H1 (cell line): ENCODE measurements around the gene CPT2. TPM values are rescaled to one million over a fixed set of nuclear protein-coding genes. Genes with fewer than 3 reads are reported as not detected.
A peak's percentile ranks its signal among the peaks of the same experiment; 100 is the strongest.

ENCODE experiments used
- CTCF ChIA-PET: fragments of 300-600 bp; sonication (Branson Sonifier 250); formaldehyde crosslinking; loops from one replicate; lab custom pipeline; 2021; ENCODE audit not compliant: partially characterized antibody; lab: Charles Lee
- POLR2A ChIA-PET: fragments of 300-600 bp; sonication (Branson Sonifier 250); formaldehyde crosslinking; loops from one replicate; lab custom pipeline; 2021; ENCODE audit warnings: inconsistent platforms; ENCODE audit not compliant: partially characterized antibody; lab: Charles Lee
- DNase-seq, 2 experiments: peaks; one replicate each; pipeline versions ENCODE4 v3.0.0 to v3.0.0-alpha.2; 2010 to 2022; ENCODE audit warnings: low spot score in 2 of 2, low read depth in 1 of 2, mixed read lengths in 1 of 2
- FAIRE-seq: peaks from 2 replicates; lab custom pipeline; 2011; peaks lifted over from hg19 to GRCh38; lab: Jason Lieb, UNC
- H2AFZ ChIP-seq: 2 replicates; pipeline ENCODE4 v1.8.1; 2012; ENCODE audit warnings: low read length, inconsistent platforms
- H2AK5ac ChIP-seq: 2 replicates; pipeline ENCODE4 v1.6.1; 2013; ENCODE audit warnings: low read depth, low read length
- H2BK120ac ChIP-seq: replicated peaks from 2 replicates; pipeline ENCODE3; 2013; ENCODE audit warnings: low read depth, low read length, inconsistent platforms
- H2BK12ac ChIP-seq: 2 replicates; pipeline ENCODE4 v1.6.1; 2013; ENCODE audit warnings: low read depth, low read length
- H2BK15ac ChIP-seq: 2 replicates; pipeline ENCODE4 v1.6.1; 2013; ENCODE audit warnings: low read length
- H2BK20ac ChIP-seq: 2 replicates; pipeline ENCODE4 v1.6.1; 2013; ENCODE audit warnings: low read length
- H2BK5ac ChIP-seq: 2 replicates; pipeline ENCODE4 v1.6.1; 2013; ENCODE audit warnings: low read depth, low read length
- H3K14ac ChIP-seq: 2 replicates; pipeline ENCODE4 v1.6.1; 2013; ENCODE audit warnings: inconsistent platforms; ENCODE audit not compliant: insufficient read length
- H3K18ac ChIP-seq: 2 replicates; pipeline ENCODE4 v1.6.1; 2013; ENCODE audit warnings: low read length; ENCODE audit errors: extremely low read depth
- H3K23ac ChIP-seq: 2 replicates; pipeline ENCODE4 v1.6.1; 2013; ENCODE audit warnings: inconsistent platforms; ENCODE audit not compliant: insufficient read length
- H3K23me2 ChIP-seq: 2 replicates; pipeline ENCODE4 v1.6.1; 2013; ENCODE audit warnings: low read depth, low read length
- H3K27ac ChIP-seq: 2 replicates; pipeline ENCODE4 v1.6.1; 2011; ENCODE audit warnings: low read depth, low read length, inconsistent platforms
- H3K27me3 ChIP-seq, 4 experiments: replicated peaks in 1 of 4; 1 replicate in 1 of 4; 2 replicates in 3 of 4; pipeline versions ENCODE4 v1.6.1 to v1.8.1; 2011 to 2013; ENCODE audit warnings: low read length in 3 of 4, mild to moderate bottlenecking in 3 of 4, inconsistent platforms in 2 of 4, mixed read lengths in 2 of 4, moderate library complexity in 1 of 4; ENCODE audit not compliant: control insufficient read depth in 3 of 4, insufficient read depth in 3 of 4; ENCODE audit errors: extremely low read depth in 1 of 4
- H3K36me3 ChIP-seq, 4 experiments: 2 replicates each; pipeline versions ENCODE4 v1.6.1 to v1.8.1; 2011 to 2013; ENCODE audit warnings: mild to moderate bottlenecking in 4 of 4, low read length in 3 of 4, moderate library complexity in 2 of 4, control low read depth in 1 of 4, inconsistent platforms in 1 of 4; ENCODE audit not compliant: insufficient read depth in 4 of 4, control insufficient read depth in 2 of 4
- H3K4ac ChIP-seq: replicated peaks from 2 replicates; pipeline ENCODE3; 2013; ENCODE audit warnings: low read length, low read depth, mixed read lengths, inconsistent platforms; ENCODE audit not compliant: insufficient read length
- H3K4me1 ChIP-seq, 4 experiments: replicated peaks in 1 of 4; 1 replicate in 1 of 4; 2 replicates in 3 of 4; pipeline versions ENCODE4 v1.6.1 to v1.8.1; 2011 to 2013; ENCODE audit warnings: low read length in 3 of 4, inconsistent platforms in 2 of 4, mixed read lengths in 1 of 4; ENCODE audit not compliant: insufficient read depth in 4 of 4, control insufficient read depth in 3 of 4
- H3K4me2 ChIP-seq, 2 experiments: 2 replicates each; pipeline versions ENCODE4 v1.6.1 to v1.8.1; 2011 to 2013; ENCODE audit warnings: low read depth in 2 of 2, low read length in 2 of 2, control low read depth in 1 of 2, inconsistent platforms in 1 of 2, mild to moderate bottlenecking in 1 of 2; ENCODE audit not compliant: insufficient read depth in 1 of 2
- H3K4me3 ChIP-seq, 4 experiments: fragments of 200-600, 300-600 bp in 1 of 4; sonication (generic), shearing (Covaris generic), sonication (Bioruptor Twin) in 1 of 4; 2 replicates each; pipeline versions ENCODE4 v1.5.1 to v1.8.1; 2011 to 2016; ENCODE audit warnings: low read length in 4 of 4, low read depth in 3 of 4, control low read depth in 2 of 4, inconsistent platforms in 2 of 4, mild to moderate bottlenecking in 2 of 4, mixed read lengths in 1 of 4, moderate library complexity in 1 of 4; ENCODE audit not compliant: insufficient read depth in 2 of 4; ENCODE audit errors: extremely low read depth in 1 of 4
- H3K56ac ChIP-seq: replicated peaks from 2 replicates; pipeline ENCODE3; 2013; ENCODE audit warnings: low read depth, mild to moderate bottlenecking, mixed read lengths, low read length, inconsistent platforms; ENCODE audit not compliant: insufficient read length
- H3K79me1 ChIP-seq: 2 replicates; pipeline ENCODE4 v1.6.1; 2013; ENCODE audit warnings: low read depth, low read length, control low read depth
- H3K79me2 ChIP-seq, 2 experiments: 2 replicates each; pipeline versions ENCODE4 v1.6.1 to v1.8.1; 2012 to 2013; ENCODE audit warnings: low read length in 2 of 2, mild to moderate bottlenecking in 2 of 2, inconsistent platforms in 1 of 2; ENCODE audit not compliant: insufficient read depth in 2 of 2, control insufficient read depth in 1 of 2
- H3K9ac ChIP-seq, 4 experiments: replicated peaks in 1 of 4; 1 replicate in 1 of 4; 2 replicates in 3 of 4; pipeline versions ENCODE4 v1.6.1 to v1.8.1; 2011 to 2013; ENCODE audit warnings: low read depth in 3 of 4, low read length in 3 of 4, control low read depth in 2 of 4, mild to moderate bottlenecking in 2 of 4, moderate library complexity in 2 of 4, inconsistent platforms in 1 of 4; ENCODE audit errors: extremely low read depth in 1 of 4
- H3K9me3 ChIP-seq, 2 experiments: 2 replicates each; pipeline versions ENCODE4 v1.6.1 to v1.8.1; 2012 to 2013; ENCODE audit warnings: mild to moderate bottlenecking in 2 of 2, moderate library complexity in 2 of 2, control low read depth in 1 of 2, inconsistent platforms in 1 of 2, low read depth in 1 of 2, low read length in 1 of 2, mixed read lengths in 1 of 2; ENCODE audit not compliant: insufficient read depth in 2 of 2
- H4K20me1 ChIP-seq, 2 experiments: replicated peaks in 1 of 2; 2 replicates each; pipeline versions ENCODE3 to v1.8.1; 2011 to 2013; ENCODE audit warnings: inconsistent platforms in 2 of 2, low read length in 2 of 2, mild to moderate bottlenecking in 1 of 2; ENCODE audit not compliant: insufficient read depth in 2 of 2, control insufficient read depth in 1 of 2
- H4K5ac ChIP-seq: 2 replicates; pipeline ENCODE4 v1.6.1; 2013; ENCODE audit warnings: low read length, low read depth, mixed read lengths, inconsistent platforms; ENCODE audit not compliant: insufficient read length
- H4K8ac ChIP-seq: 2 replicates; pipeline ENCODE4 v1.8.0; 2013; ENCODE audit warnings: mild to moderate bottlenecking, moderate library complexity, low read length, inconsistent platforms; ENCODE audit not compliant: insufficient read depth; ENCODE audit errors: extremely low read depth
- H4K91ac ChIP-seq: replicated peaks from 2 replicates; pipeline ENCODE3; 2013; ENCODE audit warnings: low read length, mixed read lengths, inconsistent platforms; ENCODE audit not compliant: insufficient read length
- GABPA ChIP-seq: IDR thresholded peaks from 2 replicates; pipeline ENCODE4 v1.6.1; 2011; ENCODE audit warnings: mild to moderate bottlenecking, low read length, moderate library complexity, borderline replicate concordance; ENCODE audit not compliant: insufficient read depth
- JUN ChIP-seq: IDR thresholded peaks from 2 replicates; pipeline ENCODE4 v1.6.1; 2011; ENCODE audit warnings: low read depth, mild to moderate bottlenecking, improper control_type of control experiment, low read length
- JUND ChIP-seq: IDR thresholded peaks from 2 replicates; pipeline ENCODE4 v1.6.1; 2011; ENCODE audit warnings: mild to moderate bottlenecking, improper control_type of control experiment, low read length
- NRF1 ChIP-seq: IDR thresholded peaks from 2 replicates; pipeline ENCODE4 v1.6.1; 2011; ENCODE audit warnings: mild to moderate bottlenecking, low read depth, low read length, improper control_type of control experiment
- SIRT6 ChIP-seq: IDR thresholded peaks from one replicate; pipeline ENCODE4 v1.7.1; 2012; ENCODE audit warnings: low read length, inconsistent platforms
- TBP ChIP-seq: IDR thresholded peaks from 2 replicates; pipeline ENCODE4 v1.6.1; 2011; ENCODE audit warnings: low read depth, low read length, improper control_type of control experiment
- WGBS, 2 experiments: shearing (Covaris generic) in 1 of 2; methylation state at CpG; one replicate each; pipeline versions ENCODE4 v1.1.6 to v1.1.7; 2013 to 2015; ENCODE audit warnings: low lambda C conversion rate in 2 of 2, mixed read lengths in 2 of 2, inconsistent platforms in 1 of 2, low coverage in 1 of 2, missing lambda C conversion rate in 1 of 2; ENCODE audit not compliant: insufficient replicate concordance in 2 of 2, insufficient coverage in 1 of 2, insufficient read length in 1 of 2; ENCODE audit errors: extremely low coverage in 1 of 2, missing lambda C conversion rate in 1 of 2; 5-methylcytosine and 5-hydroxymethylcytosine counted together
- polyA plus RNA-seq, 7 experiments: library from polyadenylated mRNA; depleted of rRNA in 3 of 7; stranded (reverse) in 5 of 7; unstranded in 2 of 7; fragments of >200 nt in 5 of 7; fragments of 200-250 nt in 2 of 7; gene quantifications; 1 replicate in 5 of 7; 2 replicates in 1 of 7; 4 replicates in 1 of 7; pipeline versions ENCODE4 v1.2.1 to v1.2.3, GENCODE V29; 2011 to 2013; ENCODE audit warnings: missing spikeins in 2 of 7, mixed read lengths in 2 of 7
- total RNA-seq: library from RNA; stranded (reverse); fragmentation: NEBNext Ultra II Directional; extraction: Animal tissue kit (Norgen Biotek cat#: 25700); gene quantifications from 2 replicates; pipeline ENCODE4 v1.2.1, GENCODE V29; 2021
- TF ChIP-seq, protein P1 (sequence below): IDR thresholded peaks from 2 replicates; pipeline ENCODE4 v1.6.1; 2012; ENCODE audit warnings: low read length, inconsistent platforms
- TF ChIP-seq, protein P2 (sequence below): IDR thresholded peaks from 2 replicates; pipeline ENCODE4 v1.6.1; 2011; ENCODE audit warnings: low read length, improper control_type of control experiment

Gene CPT2
- total and polyA plus RNA-seq, 2 of the 8 experiments (the other 6 are each of a cell fraction or from before 2014, with no cell fraction given): 23.9 to 25.5 TPM

DNA sequence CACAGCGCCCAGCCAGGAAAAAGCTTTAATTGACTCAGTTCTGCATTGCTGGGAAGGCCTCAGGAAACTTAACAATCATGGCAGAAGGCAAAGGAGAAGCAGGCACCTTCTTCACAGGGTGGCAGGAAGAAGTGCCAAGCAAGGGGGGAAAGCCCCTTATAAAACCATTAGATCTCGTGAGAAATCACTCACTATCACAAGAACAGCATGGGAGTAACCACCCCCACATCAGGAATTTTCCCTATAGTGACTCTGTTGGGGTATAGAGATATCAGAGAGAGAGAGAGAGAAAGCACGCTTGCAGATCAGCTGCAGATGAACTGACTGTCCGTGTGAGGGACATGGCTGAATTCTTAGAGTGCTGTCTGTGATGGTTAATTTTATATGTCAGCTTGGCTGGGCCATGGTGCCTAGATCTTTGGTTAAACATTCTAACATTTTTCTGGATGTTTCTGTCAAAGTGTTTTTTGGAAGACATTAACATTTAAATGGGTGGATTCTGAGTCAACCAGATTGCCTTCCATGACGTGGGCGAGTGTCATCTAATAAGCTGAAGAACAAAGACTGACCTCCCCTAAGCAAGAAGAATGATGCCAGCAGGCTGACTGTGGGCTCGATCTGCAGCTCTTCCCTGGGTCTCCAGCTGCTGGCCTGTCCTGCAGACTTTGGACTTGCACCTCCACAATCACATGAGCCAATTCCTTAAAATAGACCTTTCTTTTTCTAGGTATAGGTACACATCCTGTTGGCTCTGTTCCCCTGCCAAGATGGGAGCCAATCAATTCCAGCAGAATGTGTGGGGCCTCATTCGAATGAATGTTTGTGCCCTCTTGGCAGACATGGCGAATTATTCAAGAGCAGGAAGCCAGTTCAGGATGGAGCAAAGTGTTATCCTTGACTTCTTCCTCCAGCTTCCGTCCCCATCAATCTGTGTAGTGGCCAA lies 21.4 kb upstream of the CPT2 start:
- Histone ChIP-seq H4K20me1 (no peaks in the 10 kb centered on the region), H3K36me3 (no peaks in the 10 kb centered on the region), H4K8ac (no peak overlapping the region), H4K91ac (no peak overlapping the region), H3K79me2 (no peaks in the 10 kb centered on the region), H3K27ac (no peak overlapping the region), H3K79me1 (no peaks in the 10 kb centered on the region), H3K23ac (no peak overlapping the region), H2BK15ac (no peak overlapping the region), H2AK5ac (no peak overlapping the region), H3K56ac (no peak overlapping the region), H3K4me1 (peaks cover 0 to 5% (median 1%) of the 10 kb centered on the region in 4 experiments; a peak in 4 of 7 replicates), H3K27me3 (no peaks in the 10 kb centered on the region; a peak in 2 of 7 replicates), H3K4ac (no peak overlapping the region), H2AFZ (0 out of 2 replicates have a peak overlapping the region, but pooled peaks have one; percentile 47), H2BK5ac (no peak overlapping the region), H3K9me3 (no peaks in the 10 kb centered on the region), H3K4me3 (no peak overlapping the region), H2BK20ac (no peak overlapping the region), H3K9ac (no peak overlapping the region), H3K23me2 (peaks cover 2% of the 10 kb centered on the region; the same call in 1 of the 2 replicates), H3K14ac (no peak overlapping the region), H2BK12ac (peak overlapping the region; percentile 40; the same call in 1 of the 2 replicates), H2BK120ac (no peak overlapping the region), H4K5ac (no peak overlapping the region), H3K4me2 (no peak overlapping the region), H3K18ac (no peak overlapping the region)
- ChIA-PET POLR2A (interaction anchor here (1.0 kb wide), 1 partner anchor 38 kb away, joined by 3 read pairs; no protein-coding TSS in a partner anchor), CTCF (interaction anchor here (1.0 to 7.6 kb wide), 4 partner anchors 8 to 20 kb away, joined by 3 to 51 read pairs (median 4); no protein-coding TSS in a partner anchor)
- WGBS, 2 experiments: 77% methylated on average over 10 of the region's 10 CpGs; no CpG with 5 or more reads in 1 of the 2 experiments
- DNase-seq (no peak), FAIRE-seq (no peak)
- TF ChIP-seq JUND (no peak), GABPA (no peak), JUN (no peak), TBP (no peak), NRF1 (no peak), SIRT6 (no peak)
- TF ChIP-seq, protein P1, sequence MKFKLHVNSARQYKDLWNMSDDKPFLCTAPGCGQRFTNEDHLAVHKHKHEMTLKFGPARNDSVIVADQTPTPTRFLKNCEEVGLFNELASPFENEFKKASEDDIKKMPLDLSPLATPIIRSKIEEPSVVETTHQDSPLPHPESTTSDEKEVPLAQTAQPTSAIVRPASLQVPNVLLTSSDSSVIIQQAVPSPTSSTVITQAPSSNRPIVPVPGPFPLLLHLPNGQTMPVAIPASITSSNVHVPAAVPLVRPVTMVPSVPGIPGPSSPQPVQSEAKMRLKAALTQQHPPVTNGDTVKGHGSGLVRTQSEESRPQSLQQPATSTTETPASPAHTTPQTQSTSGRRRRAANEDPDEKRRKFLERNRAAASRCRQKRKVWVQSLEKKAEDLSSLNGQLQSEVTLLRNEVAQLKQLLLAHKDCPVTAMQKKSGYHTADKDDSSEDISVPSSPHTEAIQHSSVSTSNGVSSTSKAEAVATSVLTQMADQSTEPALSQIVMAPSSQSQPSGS: no peak
- TF ChIP-seq, protein P2, sequence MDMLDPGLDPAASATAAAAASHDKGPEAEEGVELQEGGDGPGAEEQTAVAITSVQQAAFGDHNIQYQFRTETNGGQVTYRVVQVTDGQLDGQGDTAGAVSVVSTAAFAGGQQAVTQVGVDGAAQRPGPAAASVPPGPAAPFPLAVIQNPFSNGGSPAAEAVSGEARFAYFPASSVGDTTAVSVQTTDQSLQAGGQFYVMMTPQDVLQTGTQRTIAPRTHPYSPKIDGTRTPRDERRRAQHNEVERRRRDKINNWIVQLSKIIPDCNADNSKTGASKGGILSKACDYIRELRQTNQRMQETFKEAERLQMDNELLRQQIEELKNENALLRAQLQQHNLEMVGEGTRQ: no peak
